ENCODE measurements around the gene HSPA8. TPM values are rescaled to one million over a fixed set of nuclear protein-coding genes. Genes with fewer than 3 reads are reported as not detected.
A peak's percentile ranks its signal among the peaks of the same experiment; 100 is the strongest.

Gene HSPA8
- total and polyA plus RNA-seq, 2 of the 13 experiments (the other 11 are each of a cell fraction or from before 2014, with no cell fraction given) = 936 to 2,151 TPM

DNA sequence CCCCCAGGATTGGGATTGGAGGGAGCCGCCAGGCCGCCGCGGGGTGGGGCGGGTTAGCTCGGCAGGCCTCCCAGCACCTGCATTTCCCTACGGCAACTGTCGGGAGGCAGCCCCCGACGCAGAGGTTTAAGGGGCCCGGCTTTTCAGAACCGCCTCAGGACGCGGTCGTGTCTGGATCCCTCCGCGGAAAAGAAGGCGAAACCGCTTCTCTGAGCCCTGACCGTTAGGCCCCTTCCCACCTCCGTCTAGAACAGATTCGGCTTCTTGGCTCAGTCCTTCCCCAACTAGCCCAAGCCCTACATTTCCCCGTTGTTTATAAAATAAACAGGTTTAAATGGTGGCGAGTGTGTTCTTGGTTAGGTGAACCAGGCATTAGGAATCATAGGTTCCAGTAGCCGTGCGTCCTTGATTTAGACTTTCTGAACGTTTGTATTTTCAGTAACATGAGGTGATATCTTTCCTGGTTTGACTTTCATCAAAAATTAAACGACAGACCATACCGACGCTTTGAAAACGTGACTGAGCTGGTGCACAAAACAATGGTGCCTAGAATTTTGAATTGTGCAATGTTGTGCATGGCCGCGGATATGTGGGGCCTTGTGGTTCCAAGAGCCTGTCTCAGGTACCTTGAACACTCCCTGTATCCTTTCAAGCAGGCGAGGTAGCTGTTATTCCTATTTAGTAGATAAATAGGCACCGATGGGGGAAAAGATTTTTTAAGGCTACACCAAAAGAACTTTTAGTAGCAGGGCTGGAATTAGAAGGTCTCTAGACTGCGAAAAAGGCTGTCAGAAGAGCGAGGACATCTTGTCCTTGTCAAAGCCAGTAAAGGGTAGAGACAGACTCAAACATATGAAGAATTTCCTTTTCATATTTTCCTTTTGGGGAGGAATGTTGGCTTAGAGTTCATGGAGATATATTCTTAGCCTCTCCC, 1.2 kb upstream of the HSPA8 start (continued):
- TF ChIP-seq, protein P1, sequence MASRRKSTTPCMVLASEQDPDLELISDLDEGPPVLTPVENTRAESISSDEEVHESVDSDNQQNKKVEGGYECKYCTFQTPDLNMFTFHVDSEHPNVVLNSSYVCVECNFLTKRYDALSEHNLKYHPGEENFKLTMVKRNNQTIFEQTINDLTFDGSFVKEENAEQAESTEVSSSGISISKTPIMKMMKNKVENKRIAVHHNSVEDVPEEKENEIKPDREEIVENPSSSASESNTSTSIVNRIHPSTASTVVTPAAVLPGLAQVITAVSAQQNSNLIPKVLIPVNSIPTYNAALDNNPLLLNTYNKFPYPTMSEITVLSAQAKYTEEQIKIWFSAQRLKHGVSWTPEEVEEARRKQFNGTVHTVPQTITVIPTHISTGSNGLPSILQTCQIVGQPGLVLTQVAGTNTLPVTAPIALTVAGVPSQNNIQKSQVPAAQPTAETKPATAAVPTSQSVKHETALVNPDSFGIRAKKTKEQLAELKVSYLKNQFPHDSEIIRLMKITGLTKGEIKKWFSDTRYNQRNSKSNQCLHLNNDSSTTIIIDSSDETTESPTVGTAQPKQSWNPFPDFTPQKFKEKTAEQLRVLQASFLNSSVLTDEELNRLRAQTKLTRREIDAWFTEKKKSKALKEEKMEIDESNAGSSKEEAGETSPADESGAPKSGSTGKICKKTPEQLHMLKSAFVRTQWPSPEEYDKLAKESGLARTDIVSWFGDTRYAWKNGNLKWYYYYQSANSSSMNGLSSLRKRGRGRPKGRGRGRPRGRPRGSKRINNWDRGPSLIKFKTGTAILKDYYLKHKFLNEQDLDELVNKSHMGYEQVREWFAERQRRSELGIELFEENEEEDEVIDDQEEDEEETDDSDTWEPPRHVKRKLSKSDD (CRISPR knock-in tag; IDR thresholded peaks at IDR 0.05; ENCODE audit: low read depth) = no peak
- TF ChIP-seq, protein P2, sequence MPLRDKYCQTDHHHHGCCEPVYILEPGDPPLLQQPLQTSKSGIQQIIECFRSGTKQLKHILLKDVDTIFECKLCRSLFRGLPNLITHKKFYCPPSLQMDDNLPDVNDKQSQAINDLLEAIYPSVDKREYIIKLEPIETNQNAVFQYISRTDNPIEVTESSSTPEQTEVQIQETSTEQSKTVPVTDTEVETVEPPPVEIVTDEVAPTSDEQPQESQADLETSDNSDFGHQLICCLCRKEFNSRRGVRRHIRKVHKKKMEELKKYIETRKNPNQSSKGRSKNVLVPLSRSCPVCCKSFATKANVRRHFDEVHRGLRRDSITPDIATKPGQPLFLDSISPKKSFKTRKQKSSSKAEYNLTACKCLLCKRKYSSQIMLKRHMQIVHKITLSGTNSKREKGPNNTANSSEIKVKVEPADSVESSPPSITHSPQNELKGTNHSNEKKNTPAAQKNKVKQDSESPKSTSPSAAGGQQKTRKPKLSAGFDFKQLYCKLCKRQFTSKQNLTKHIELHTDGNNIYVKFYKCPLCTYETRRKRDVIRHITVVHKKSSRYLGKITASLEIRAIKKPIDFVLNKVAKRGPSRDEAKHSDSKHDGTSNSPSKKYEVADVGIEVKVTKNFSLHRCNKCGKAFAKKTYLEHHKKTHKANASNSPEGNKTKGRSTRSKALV (CRISPR knock-in tag; IDR thresholded peaks at IDR 0.05) = 0 out of 2 replicates have a peak, but pooled peaks have one; percentile 28
- 0 out of 2 replicates have a peak, but pooled peaks have one; percentile 21 for TF ChIP-seq ZFP90 (CRISPR knock-in tag; IDR thresholded peaks at IDR 0.05; ENCODE audit: borderline replicate concordance)
- no peak for TF ChIP-seq NR1H2 (CRISPR knock-in tag; IDR thresholded peaks at IDR 0.05; ENCODE audit: borderline replicate concordance, low read depth)
- TF ChIP-seq, protein P3, sequence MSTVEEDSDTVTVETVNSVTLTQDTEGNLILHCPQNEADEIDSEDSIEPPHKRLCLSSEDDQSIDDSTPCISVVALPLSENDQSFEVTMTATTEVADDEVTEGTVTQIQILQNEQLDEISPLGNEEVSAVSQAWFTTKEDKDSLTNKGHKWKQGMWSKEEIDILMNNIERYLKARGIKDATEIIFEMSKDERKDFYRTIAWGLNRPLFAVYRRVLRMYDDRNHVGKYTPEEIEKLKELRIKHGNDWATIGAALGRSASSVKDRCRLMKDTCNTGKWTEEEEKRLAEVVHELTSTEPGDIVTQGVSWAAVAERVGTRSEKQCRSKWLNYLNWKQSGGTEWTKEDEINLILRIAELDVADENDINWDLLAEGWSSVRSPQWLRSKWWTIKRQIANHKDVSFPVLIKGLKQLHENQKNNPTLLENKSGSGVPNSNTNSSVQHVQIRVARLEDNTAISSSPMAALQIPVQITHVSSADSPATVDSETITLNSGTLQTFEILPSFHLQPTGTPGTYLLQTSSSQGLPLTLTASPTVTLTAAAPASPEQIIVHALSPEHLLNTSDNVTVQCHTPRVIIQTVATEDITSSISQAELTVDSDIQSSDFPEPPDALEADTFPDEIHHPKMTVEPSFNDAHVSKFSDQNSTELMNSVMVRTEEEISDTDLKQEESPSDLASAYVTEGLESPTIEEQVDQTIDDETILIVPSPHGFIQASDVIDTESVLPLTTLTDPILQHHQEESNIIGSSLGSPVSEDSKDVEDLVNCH (CRISPR knock-in tag; IDR thresholded peaks at IDR 0.05) = no peak
- no peak for TF ChIP-seq CBX1 (IDR thresholded peaks at IDR 0.05; ENCODE audit: low read depth)
- TF ChIP-seq, protein P4, sequence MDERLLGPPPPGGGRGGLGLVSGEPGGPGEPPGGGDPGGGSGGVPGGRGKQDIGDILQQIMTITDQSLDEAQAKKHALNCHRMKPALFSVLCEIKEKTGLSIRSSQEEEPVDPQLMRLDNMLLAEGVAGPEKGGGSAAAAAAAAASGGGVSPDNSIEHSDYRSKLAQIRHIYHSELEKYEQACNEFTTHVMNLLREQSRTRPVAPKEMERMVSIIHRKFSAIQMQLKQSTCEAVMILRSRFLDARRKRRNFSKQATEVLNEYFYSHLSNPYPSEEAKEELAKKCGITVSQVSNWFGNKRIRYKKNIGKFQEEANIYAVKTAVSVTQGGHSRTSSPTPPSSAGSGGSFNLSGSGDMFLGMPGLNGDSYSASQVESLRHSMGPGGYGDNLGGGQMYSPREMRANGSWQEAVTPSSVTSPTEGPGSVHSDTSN (CRISPR knock-in tag; IDR thresholded peaks at IDR 0.05) = no peak
- TF ChIP-seq JUND (CRISPR knock-in tag; IDR thresholded peaks at IDR 0.05) = no peak
- TF ChIP-seq ZNF510 (CRISPR knock-in tag; IDR thresholded peaks at IDR 0.05; ENCODE audit: low read depth) = no peak
- TF ChIP-seq, protein P5, sequence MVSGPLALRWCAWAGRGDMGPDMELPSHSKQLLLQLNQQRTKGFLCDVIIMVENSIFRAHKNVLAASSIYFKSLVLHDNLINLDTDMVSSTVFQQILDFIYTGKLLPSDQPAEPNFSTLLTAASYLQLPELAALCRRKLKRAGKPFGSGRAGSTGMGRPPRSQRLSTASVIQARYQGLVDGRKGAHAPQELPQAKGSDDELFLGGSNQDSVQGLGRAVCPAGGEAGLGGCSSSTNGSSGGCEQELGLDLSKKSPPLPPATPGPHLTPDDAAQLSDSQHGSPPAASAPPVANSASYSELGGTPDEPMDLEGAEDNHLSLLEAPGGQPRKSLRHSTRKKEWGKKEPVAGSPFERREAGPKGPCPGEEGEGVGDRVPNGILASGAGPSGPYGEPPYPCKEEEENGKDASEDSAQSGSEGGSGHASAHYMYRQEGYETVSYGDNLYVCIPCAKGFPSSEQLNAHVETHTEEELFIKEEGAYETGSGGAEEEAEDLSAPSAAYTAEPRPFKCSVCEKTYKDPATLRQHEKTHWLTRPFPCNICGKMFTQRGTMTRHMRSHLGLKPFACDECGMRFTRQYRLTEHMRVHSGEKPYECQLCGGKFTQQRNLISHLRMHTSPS (CRISPR knock-in tag; IDR thresholded peaks at IDR 0.05; ENCODE audit: low read depth) = peak; percentile 20; the same call in 1 of the 2 replicates
- TF ChIP-seq, protein P6, sequence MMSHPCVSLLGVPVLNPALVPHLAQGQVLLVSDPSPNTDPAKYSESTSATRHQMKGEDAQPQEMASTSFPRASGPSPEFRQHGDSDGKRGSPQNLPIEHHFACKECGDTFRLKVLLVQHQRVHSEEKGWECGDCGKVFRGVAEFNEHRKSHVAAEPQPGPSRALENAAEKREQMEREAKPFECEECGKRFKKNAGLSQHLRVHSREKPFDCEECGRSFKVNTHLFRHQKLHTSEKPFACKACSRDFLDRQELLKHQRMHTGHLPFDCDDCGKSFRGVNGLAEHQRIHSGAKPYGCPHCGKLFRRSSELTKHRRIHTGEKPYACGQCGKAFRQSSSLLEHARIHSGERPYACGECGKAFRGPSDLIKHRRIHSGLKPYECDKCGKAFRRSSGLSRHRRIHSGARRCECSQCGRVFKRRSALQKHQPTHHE (CRISPR knock-in tag; IDR thresholded peaks at IDR 0.05; ENCODE audit: borderline replicate concordance) = 0 out of 2 replicates have a peak, but pooled peaks have one; percentile 11
- TF ChIP-seq TBX2 (CRISPR knock-in tag; IDR thresholded peaks at IDR 0.05; ENCODE audit: borderline replicate concordance) = peak; percentile 3; the same call in 1 of the 2 replicates
- no peak for TF ChIP-seq SNAI1 (CRISPR knock-in tag; IDR thresholded peaks at IDR 0.05; ENCODE audit: borderline replicate concordance)
- TF ChIP-seq ZNF788 (CRISPR knock-in tag; IDR thresholded peaks at IDR 0.05; ENCODE audit: borderline replicate concordance) = no peak
- no peak for TF ChIP-seq ZSCAN20 (CRISPR knock-in tag; IDR thresholded peaks at IDR 0.05; ENCODE audit: borderline replicate concordance)
